H1 (cell line): Measurements from ENCODE around the gene PNPLA1. TPM values are rescaled to one million over a fixed set of nuclear protein-coding genes. Genes with fewer than 3 reads are reported as not detected.

Source experiments
- E2F6 ChIP-seq: IDR thresholded peaks from 2 replicates; pipeline ENCODE4 v1.6.1; 2012; ENCODE audit warnings: inconsistent platforms
- GABPA ChIP-seq: IDR thresholded peaks from 2 replicates; pipeline ENCODE4 v1.6.1; 2011; ENCODE audit warnings: mild to moderate bottlenecking, low read length, moderate library complexity, borderline replicate concordance; ENCODE audit not compliant: insufficient read depth
- JUN ChIP-seq: IDR thresholded peaks from 2 replicates; pipeline ENCODE4 v1.6.1; 2011; ENCODE audit warnings: low read depth, mild to moderate bottlenecking, improper control_type of control experiment, low read length
- SAP30 ChIP-seq: fragments of 300-600 bp; sonication (generic); IDR thresholded peaks from 2 replicates; pipeline ENCODE4 v1.7.1; 2012; ENCODE audit warnings: low read length, moderate library complexity, mild to moderate bottlenecking, inconsistent platforms; ENCODE audit not compliant: insufficient read depth, insufficient replicate concordance
- SUZ12 ChIP-seq: fragments of 200-600 bp; sonication (generic); IDR thresholded peaks from 2 replicates; pipeline ENCODE4 v1.6.1; 2012; ENCODE audit warnings: mild to moderate bottlenecking, inconsistent platforms, low read length, moderate library complexity, mixed read lengths
- polyA plus RNA-seq, 7 experiments: library from polyadenylated mRNA; depleted of rRNA in 3 of 7; stranded (reverse) in 5 of 7; unstranded in 2 of 7; fragments of >200 nt in 5 of 7; fragments of 200-250 nt in 2 of 7; gene quantifications; 1 replicate in 5 of 7; 2 replicates in 1 of 7; 4 replicates in 1 of 7; pipeline versions ENCODE4 v1.2.1 to v1.2.3, GENCODE V29; 2011 to 2013; ENCODE audit warnings: missing spikeins in 2 of 7, mixed read lengths in 2 of 7
- total RNA-seq: library from RNA; stranded (reverse); fragmentation: NEBNext Ultra II Directional; extraction: Animal tissue kit (Norgen Biotek cat#: 25700); gene quantifications from 2 replicates; pipeline ENCODE4 v1.2.1, GENCODE V29; 2021

PNPLA1 gene
- total and polyA plus RNA-seq, 2 of the 8 experiments (the other 6 are each of a cell fraction or from before 2014, with no cell fraction given), result not detected

- TF ChIP-seq SAP30, result no peak
- TF ChIP-seq E2F6, result no peak
- TF ChIP-seq JUN, result no peak
- TF ChIP-seq SUZ12, result no peak
- TF ChIP-seq GABPA, result no peak
- TF ChIP-seq, all 59 proteins: peak for 0
Measured at GRCh38 chr6:36221674-36222073, 48.2 kb upstream of the PNPLA1 start (continued).
